Kidney epithelial cell (primary cell): ENCODE results near the gene HIGD1C. TPM values are rescaled to one million over a fixed set of nuclear protein-coding genes. Genes with fewer than 3 reads are reported as not detected.
"Not testable (repeated sequence)": the region's sequence is repeated elsewhere in the genome, so short reads cannot be mapped to it uniquely, and the experiment has no call there.

ENCODE experiments used
- DNase-seq: peaks from one replicate; pipeline ENCODE4 v3.0.0-alpha.2; 2010; ENCODE audit warnings: low read depth
- H3K27me3 ChIP-seq: 2 replicates; pipeline ENCODE4 v1.6.0; 2011; ENCODE audit warnings: low read length; ENCODE audit not compliant: control insufficient read depth, insufficient read depth
- H3K36me3 ChIP-seq: 2 replicates; pipeline ENCODE4 v1.5.1; 2011; ENCODE audit warnings: low read length; ENCODE audit not compliant: control insufficient read depth, insufficient read depth
- H3K4me3 ChIP-seq: 2 replicates; pipeline ENCODE4 v1.5.1; 2011; ENCODE audit warnings: low read depth, mild to moderate bottlenecking, control low read depth, low read length
- total RNA-seq: library from RNA; depleted of rRNA; stranded (reverse); fragments of >200 nt; gene quantifications from 2 replicates; pipeline ENCODE4 v1.2.3, GENCODE V29; 2015
- TF ChIP-seq, protein P1 (sequence below): IDR thresholded peaks from 2 replicates; pipeline ENCODE4 v1.5.1; 2011; ENCODE audit warnings: mild to moderate bottlenecking, moderate library complexity, low read length, control low read depth, inconsistent platforms; ENCODE audit not compliant: insufficient read depth, poor library complexity, severe bottlenecking

Gene HIGD1C
- not detected in 2 replicates for total RNA-seq

GRCh38 chr12:50952510-50952909, at the start of gene HIGD1C:
Gene HIGD1C (plus strand): TSS chr12:50952544. CDS start chr12:50953999, 1,455 bp downstream.
- Histone ChIP-seq H3K27me3 (no peaks in the 10 kb centered on the region), H3K4me3 (no peak within 1 kb of the TSS), H3K36me3 (no peaks in the 10 kb centered on the region)
- TF ChIP-seq, protein P1, sequence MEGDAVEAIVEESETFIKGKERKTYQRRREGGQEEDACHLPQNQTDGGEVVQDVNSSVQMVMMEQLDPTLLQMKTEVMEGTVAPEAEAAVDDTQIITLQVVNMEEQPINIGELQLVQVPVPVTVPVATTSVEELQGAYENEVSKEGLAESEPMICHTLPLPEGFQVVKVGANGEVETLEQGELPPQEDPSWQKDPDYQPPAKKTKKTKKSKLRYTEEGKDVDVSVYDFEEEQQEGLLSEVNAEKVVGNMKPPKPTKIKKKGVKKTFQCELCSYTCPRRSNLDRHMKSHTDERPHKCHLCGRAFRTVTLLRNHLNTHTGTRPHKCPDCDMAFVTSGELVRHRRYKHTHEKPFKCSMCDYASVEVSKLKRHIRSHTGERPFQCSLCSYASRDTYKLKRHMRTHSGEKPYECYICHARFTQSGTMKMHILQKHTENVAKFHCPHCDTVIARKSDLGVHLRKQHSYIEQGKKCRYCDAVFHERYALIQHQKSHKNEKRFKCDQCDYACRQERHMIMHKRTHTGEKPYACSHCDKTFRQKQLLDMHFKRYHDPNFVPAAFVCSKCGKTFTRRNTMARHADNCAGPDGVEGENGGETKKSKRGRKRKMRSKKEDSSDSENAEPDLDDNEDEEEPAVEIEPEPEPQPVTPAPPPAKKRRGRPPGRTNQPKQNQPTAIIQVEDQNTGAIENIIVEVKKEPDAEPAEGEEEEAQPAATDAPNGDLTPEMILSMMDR = no peak
- DNase-seq = no peak

GRCh38 chr12:50908479-50908878, 43.9 kb upstream of the HIGD1C start:
- not testable (repeated sequence) for H3K36me3 ChIP-seq, H3K4me3 ChIP-seq, H3K27me3 ChIP-seq, DNase-seq

DNA sequence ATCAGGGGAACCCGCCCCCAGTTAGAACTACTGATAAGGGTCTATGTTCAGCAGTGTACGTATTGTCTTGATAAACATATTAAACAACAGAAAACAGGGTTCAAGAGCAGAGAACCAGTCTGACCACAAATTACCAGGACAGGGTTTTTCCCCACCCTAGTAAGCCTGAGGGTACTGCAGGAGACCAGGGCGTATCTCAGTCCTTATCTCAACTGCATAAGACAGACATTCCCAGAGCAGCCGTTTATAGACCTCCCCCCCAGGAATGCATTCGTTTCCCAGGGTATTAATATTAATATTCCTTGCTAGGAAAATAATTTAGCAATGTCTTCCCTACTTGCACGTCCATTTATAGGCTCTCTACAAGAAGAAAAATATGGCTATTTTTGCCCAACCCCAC, 40.0 kb upstream of the HIGD1C start:
- not testable (repeated sequence) for H3K27me3 ChIP-seq, DNase-seq, H3K36me3 ChIP-seq, H3K4me3 ChIP-seq

DNA sequence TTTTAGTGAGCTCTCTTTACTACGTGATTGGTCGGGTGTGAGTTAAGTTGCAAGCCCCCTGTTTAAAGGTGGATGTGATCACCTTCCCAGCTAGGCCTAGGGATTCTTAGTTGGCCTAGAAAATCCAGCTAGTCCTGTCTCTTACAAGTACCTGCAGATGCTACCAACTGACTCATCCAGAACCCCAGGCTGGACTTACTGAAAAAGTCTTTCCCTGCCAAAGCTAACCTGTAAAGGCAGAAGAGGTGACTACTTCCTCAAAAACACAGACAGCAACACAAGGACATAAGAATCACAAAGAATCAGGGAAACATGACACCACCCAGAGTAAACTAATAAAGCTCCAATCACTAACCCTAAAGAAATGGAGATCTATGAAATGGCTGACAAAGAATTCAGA, 39.1 kb upstream of the HIGD1C start:
- Histone ChIP-seq H3K4me3 (no peak overlapping the region), H3K27me3 (no peaks in the 10 kb centered on the region), H3K36me3 (no peaks in the 10 kb centered on the region)
- TF ChIP-seq, protein P1 = no peak
- DNase-seq = no peak

DNA sequence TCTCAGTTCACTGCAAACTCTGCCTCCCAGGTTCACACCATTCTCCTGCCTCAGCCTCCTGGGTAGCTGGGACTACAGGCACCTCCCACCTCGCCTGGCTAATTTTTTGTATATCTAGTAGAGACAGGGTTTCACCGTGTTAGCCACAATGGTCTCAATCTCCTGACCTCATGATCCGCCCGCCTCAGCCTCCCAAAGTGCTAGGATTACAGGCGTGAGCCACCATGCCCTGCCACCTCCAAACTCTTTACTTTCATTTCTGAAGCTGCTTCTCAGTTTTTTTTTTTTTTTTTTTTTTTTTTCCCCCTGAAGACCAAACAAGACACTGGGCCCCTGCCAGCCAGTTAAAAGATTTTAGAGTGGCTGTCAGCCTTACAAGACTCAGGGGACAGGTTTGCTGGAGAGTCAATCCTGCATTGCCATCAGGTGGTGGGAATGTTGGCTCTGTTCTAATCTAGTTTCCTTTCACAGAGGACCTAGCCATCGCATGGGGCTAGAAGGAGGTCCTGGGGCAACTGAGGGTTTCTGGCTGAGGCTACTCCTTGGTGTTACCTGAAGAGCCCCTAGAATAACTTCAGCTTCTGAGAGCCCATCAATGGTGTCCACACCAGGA, 37.4 kb upstream of the HIGD1C start:
- Histone ChIP-seq H3K4me3 (no peak overlapping the region), H3K36me3 (no peaks in the 10 kb centered on the region), H3K27me3 (no peaks in the 10 kb centered on the region)
- TF ChIP-seq, protein P1 = no peak
- DNase-seq = no peak

- TF ChIP-seq, protein P1 = no peak
- Histone ChIP-seq H3K36me3 (no peaks in the 10 kb centered on the region), H3K4me3 (no peak overlapping the region), H3K27me3 (no peaks in the 10 kb centered on the region)
- no peak for DNase-seq
Measured at GRCh38 chr12:50916292-50916691, 36.1 kb upstream of the HIGD1C start.

DNA sequence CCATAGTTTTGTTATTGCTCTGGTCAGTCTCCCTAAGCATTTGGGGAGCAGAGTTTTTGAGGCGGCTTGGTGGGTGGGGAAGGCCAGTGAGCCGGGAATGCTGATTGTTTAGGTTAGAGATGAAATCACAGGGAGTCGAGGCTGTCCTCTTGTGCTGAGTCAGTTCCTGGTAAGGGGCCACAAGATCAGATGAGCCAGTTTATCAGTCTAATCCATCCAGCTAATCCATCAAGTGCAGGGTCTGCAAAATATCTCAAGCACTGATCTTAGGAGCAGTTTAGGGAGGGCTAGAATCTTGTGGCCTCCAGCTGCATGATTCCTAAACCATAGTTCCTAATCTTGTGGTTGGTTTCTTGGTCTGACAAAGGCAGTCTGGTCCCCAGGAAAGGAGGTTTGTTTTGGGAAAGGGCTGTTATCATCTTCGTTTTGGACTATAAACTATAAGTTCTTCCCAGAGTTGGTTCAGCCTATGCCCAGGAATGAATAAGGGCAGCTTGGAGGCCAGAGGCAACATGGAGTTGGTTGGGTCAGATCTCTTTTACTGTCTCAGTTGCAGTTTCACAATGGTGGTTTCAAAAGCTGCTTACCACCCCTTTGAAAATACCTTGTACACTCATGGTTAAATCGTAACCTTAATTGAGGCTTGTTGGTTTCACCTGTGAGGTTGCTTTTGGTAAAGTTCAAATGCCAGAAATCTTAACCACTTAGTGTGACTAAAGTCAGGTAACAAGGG, 33.6 kb upstream of the HIGD1C start:
- Histone ChIP-seq H3K36me3 (no peaks in the 10 kb centered on the region), H3K4me3 (no peak overlapping the region), H3K27me3 (no peaks in the 10 kb centered on the region)
- no peak for DNase-seq
- TF ChIP-seq, protein P1 = no peak
